DOHH2 (cell line): ENCODE measurements around the gene POLR2A.

Source experiments
- H3F3A ChIP-seq: fragments of 200-600 bp; sonication (generic), shearing (Covaris generic); 2 replicates; pipeline ENCODE4 v1.6.0; 2016; ENCODE audit warnings: antibody characterized with exemption, mild to moderate bottlenecking; ENCODE audit not compliant: control insufficient read depth, insufficient read depth
- H3K27ac ChIP-seq: fragments of 200-600 bp; sonication (generic); 2 replicates; pipeline ENCODE4 v1.5.1; 2014; ENCODE audit warnings: low read depth, mild to moderate bottlenecking, low read length, moderate library complexity
- H3K27me3 ChIP-seq: fragments of 200-600 bp; sonication (generic); 2 replicates; pipeline ENCODE4 v1.6.1; 2014; ENCODE audit warnings: mild to moderate bottlenecking, low read length, mixed read lengths; ENCODE audit not compliant: control insufficient read depth
- H3K36me3 ChIP-seq: fragments of 200-600 bp; sonication (generic); 2 replicates; pipeline ENCODE4 v1.6.1; 2014; ENCODE audit warnings: mild to moderate bottlenecking, low read length, moderate library complexity, mixed read lengths; ENCODE audit not compliant: control insufficient read depth
- H3K4me1 ChIP-seq: fragments of 200-600 bp; sonication (generic); 2 replicates; pipeline ENCODE4 v1.6.1; 2014; ENCODE audit warnings: mild to moderate bottlenecking, low read length, mixed read lengths; ENCODE audit not compliant: control insufficient read depth
- H3K4me2 ChIP-seq: fragments of 200-600 bp; sonication (generic); 2 replicates; pipeline ENCODE4 v1.6.0; 2014; ENCODE audit warnings: mild to moderate bottlenecking, low read length, moderate library complexity
- H3K4me3 ChIP-seq: fragments of 200-600 bp; sonication (generic); 2 replicates; pipeline ENCODE4 v1.5.1; 2014; ENCODE audit warnings: mild to moderate bottlenecking, low read length, mixed read lengths
- H3K79me2 ChIP-seq: fragments of 200-600 bp; sonication (generic); 2 replicates; pipeline ENCODE4 v1.6.1; 2014; ENCODE audit warnings: mild to moderate bottlenecking, low read length, mixed read lengths; ENCODE audit not compliant: control insufficient read depth
- H3K9me2 ChIP-seq: fragments of 200-600 bp; sonication (generic); replicated peaks from 2 replicates; pipeline ENCODE4 v1.6.1; 2014; ENCODE audit warnings: mild to moderate bottlenecking, low read length, mixed read lengths; ENCODE audit not compliant: control insufficient read depth
- H3K9me3 ChIP-seq: fragments of 200-600 bp; sonication (generic); 2 replicates; pipeline ENCODE4 v1.6.1; 2014; ENCODE audit warnings: antibody characterized with exemption, low read length, mixed read lengths; ENCODE audit not compliant: control insufficient read depth, insufficient read depth
- H4K20me1 ChIP-seq: fragments of 200-600 bp; sonication (generic); 2 replicates; pipeline ENCODE4 v1.6.0; 2014; ENCODE audit warnings: low read depth, mild to moderate bottlenecking, antibody characterized with exemption, low read length, moderate library complexity; ENCODE audit not compliant: control insufficient read depth, insufficient read depth
- CTCF ChIP-seq: fragments of 200-600 bp; sonication (generic); IDR thresholded peaks from one replicate; pipeline ENCODE4 v1.5.1; 2014; ENCODE audit warnings: antibody characterized with exemption, mild to moderate bottlenecking, low read depth, low read length; ENCODE audit not compliant: poor library complexity, severe bottlenecking
- EZH2phosphoT487 ChIP-seq: fragments of 200-600 bp; sonication (generic); IDR thresholded peaks from 2 replicates; pipeline ENCODE4 v1.6.1; 2017; ENCODE audit warnings: borderline replicate concordance, mild to moderate bottlenecking, antibody characterized with exemption, low read length, moderate library complexity, mixed read lengths

Gene POLR2A

GRCh38 chr17:7497636-7498035, 13.5 kb downstream of the POLR2A start:
- no peak for TF ChIP-seq CTCF
- TF ChIP-seq EZH2phosphoT487, result no peak
- peaks cover 89% of the 10 kb centered on the region for H3K36me3 ChIP-seq
- H3K4me2 ChIP-seq, result no peak overlapping the region
- no peaks in the 10 kb centered on the region for H3K9me3 ChIP-seq
- no peaks in the 10 kb centered on the region for H3K27me3 ChIP-seq
- no peaks in the 10 kb centered on the region for H3K4me1 ChIP-seq
- H3K4me3 ChIP-seq, result no peak overlapping the region
- no peaks in the 10 kb centered on the region for H3F3A ChIP-seq
- H4K20me1 ChIP-seq, result peaks cover 7% of the 10 kb centered on the region; the same call in 1 of the 2 replicates
- no peak overlapping the region for H3K27ac ChIP-seq
- no peaks in the 10 kb centered on the region for H3K9me2 ChIP-seq
- H3K79me2 ChIP-seq, result peaks cover 35% of the 10 kb centered on the region

GRCh38 chr17:7499161-7499560, 15.0 kb downstream of the POLR2A start:
- Histone ChIP-seq H4K20me1 (peaks cover 3% of the 10 kb centered on the region; the same call in 1 of the 2 replicates), H3K9me3 (no peaks in the 10 kb centered on the region), H3K4me1 (no peaks in the 10 kb centered on the region)

GRCh38 chr17:7501729-7502128, 17.6 kb downstream of the POLR2A start:
- Histone ChIP-seq H3K79me2 (no peaks in the 10 kb centered on the region), H4K20me1 (no peaks in the 10 kb centered on the region; the same call in 1 of the 2 replicates), H3F3A (no peaks in the 10 kb centered on the region), H3K4me3 (no peak overlapping the region), H3K9me3 (no peaks in the 10 kb centered on the region), H3K36me3 (peaks cover 90% of the 10 kb centered on the region), H3K27ac (no peak overlapping the region), H3K9me2 (no peaks in the 10 kb centered on the region), H3K4me1 (no peaks in the 10 kb centered on the region), H3K4me2 (no peak overlapping the region), H3K27me3 (no peaks in the 10 kb centered on the region)
- TF ChIP-seq EZH2phosphoT487 (no peak), CTCF (no peak)

More at GRCh38 chr17:7499161-7499560, 15.0 kb downstream of the POLR2A start:
- TF ChIP-seq CTCF (no peak), EZH2phosphoT487 (no peak)
- peaks cover 20% of the 10 kb centered on the region for H3K79me2 ChIP-seq
- H3K9me2 ChIP-seq, result no peaks in the 10 kb centered on the region
- H3K4me2 ChIP-seq, result no peak overlapping the region
- peaks cover 92% of the 10 kb centered on the region for H3K36me3 ChIP-seq
- no peak overlapping the region for H3K27ac ChIP-seq
- no peaks in the 10 kb centered on the region for H3K27me3 ChIP-seq
- no peak overlapping the region for H3K4me3 ChIP-seq
- H3F3A ChIP-seq, result no peaks in the 10 kb centered on the region
